GM23338 (cell line): ENCODE results near the gene CYB5R3.

Source experiments
- CTCF ChIP-seq, 2 experiments: fragments of 200-600 bp in 1 of 2; sonication (generic) in 1 of 2; conservative IDR thresholded peaks; 2 replicates each; pipeline versions ENCODE4 v1.5.1 to v1.6.1; 2016 to 2017; ENCODE audit warnings: antibody characterized with exemption in 2 of 2, low read depth in 2 of 2, mild to moderate bottlenecking in 2 of 2, moderate library complexity in 1 of 2
- EZH2 ChIP-seq: fragments of 200-600 bp; sonication (generic); IDR thresholded peaks from one replicate; pipeline ENCODE4 v1.8.0; 2017; ENCODE audit warnings: antibody characterized with exemption, mild to moderate bottlenecking, low read depth; ENCODE audit not compliant: unreplicated experiment
- EZH2phosphoT487 ChIP-seq: fragments of 200-600 bp; sonication (generic); IDR thresholded peaks from one replicate; pipeline ENCODE4 v1.8.1; 2018; ENCODE audit warnings: antibody characterized with exemption; ENCODE audit not compliant: unreplicated experiment
- POLR2AphosphoS5 ChIP-seq: IDR thresholded peaks from 2 replicates; pipeline ENCODE4 v1.6.1; 2016; ENCODE audit warnings: antibody characterized with exemption, low read depth
- REST ChIP-seq: IDR thresholded peaks from one replicate; pipeline ENCODE4 v1.6.1; 2018; ENCODE audit warnings: antibody characterized with exemption; ENCODE audit not compliant: unreplicated experiment
- STAT1 ChIP-seq: IDR thresholded peaks from one replicate; pipeline ENCODE4 v1.6.1; 2016; ENCODE audit warnings: antibody characterized with exemption; ENCODE audit not compliant: unreplicated experiment
- TF ChIP-seq, protein P1 (sequence below): fragments of 250-450 bp; sonication (Bioruptor Pico); IDR thresholded peaks from 2 replicates; pipeline ENCODE4 v1.5.0; 2020; ENCODE audit warnings: mild to moderate bottlenecking, moderate library complexity

DNA sequence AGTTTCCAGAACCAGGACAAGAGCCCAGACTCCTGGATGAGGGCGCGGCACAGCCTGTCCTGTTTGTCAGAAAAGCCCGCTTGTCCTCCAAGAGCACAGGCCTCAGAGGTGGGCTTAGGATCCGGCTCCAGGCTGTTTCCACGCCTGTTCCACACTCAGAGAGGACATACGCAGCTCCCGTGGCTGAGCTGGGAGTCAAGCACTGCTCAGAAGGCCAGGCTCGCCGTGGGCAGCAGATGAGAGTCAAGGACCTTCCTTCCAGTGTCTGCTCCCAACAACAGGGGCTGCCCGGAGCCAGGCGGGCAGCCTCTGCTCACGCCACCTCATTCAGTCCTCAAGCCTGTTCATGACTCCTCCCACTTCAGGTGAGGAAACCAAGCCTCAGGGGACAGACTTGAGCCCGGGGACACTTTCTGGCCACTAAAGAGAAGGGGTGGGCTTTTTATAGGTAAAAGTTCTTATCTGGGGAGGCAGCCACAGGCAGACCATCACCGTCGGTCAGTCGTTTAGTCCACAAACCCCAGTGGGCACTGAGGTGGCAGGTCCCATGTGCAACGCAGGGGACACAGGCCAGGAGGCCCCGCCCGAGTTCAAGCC lies 3.8 kb downstream of the CYB5R3 start:
- TF ChIP-seq POLR2AphosphoS5 (no peak), CTCF (conservative IDR thresholded peaks at IDR 0.05; ENCODE audit: low read depth in 2 of 2) (no peak), EZH2 (no peak), EZH2phosphoT487 (no peak), REST (no peak), STAT1 (no peak)
- TF ChIP-seq, protein P1, sequence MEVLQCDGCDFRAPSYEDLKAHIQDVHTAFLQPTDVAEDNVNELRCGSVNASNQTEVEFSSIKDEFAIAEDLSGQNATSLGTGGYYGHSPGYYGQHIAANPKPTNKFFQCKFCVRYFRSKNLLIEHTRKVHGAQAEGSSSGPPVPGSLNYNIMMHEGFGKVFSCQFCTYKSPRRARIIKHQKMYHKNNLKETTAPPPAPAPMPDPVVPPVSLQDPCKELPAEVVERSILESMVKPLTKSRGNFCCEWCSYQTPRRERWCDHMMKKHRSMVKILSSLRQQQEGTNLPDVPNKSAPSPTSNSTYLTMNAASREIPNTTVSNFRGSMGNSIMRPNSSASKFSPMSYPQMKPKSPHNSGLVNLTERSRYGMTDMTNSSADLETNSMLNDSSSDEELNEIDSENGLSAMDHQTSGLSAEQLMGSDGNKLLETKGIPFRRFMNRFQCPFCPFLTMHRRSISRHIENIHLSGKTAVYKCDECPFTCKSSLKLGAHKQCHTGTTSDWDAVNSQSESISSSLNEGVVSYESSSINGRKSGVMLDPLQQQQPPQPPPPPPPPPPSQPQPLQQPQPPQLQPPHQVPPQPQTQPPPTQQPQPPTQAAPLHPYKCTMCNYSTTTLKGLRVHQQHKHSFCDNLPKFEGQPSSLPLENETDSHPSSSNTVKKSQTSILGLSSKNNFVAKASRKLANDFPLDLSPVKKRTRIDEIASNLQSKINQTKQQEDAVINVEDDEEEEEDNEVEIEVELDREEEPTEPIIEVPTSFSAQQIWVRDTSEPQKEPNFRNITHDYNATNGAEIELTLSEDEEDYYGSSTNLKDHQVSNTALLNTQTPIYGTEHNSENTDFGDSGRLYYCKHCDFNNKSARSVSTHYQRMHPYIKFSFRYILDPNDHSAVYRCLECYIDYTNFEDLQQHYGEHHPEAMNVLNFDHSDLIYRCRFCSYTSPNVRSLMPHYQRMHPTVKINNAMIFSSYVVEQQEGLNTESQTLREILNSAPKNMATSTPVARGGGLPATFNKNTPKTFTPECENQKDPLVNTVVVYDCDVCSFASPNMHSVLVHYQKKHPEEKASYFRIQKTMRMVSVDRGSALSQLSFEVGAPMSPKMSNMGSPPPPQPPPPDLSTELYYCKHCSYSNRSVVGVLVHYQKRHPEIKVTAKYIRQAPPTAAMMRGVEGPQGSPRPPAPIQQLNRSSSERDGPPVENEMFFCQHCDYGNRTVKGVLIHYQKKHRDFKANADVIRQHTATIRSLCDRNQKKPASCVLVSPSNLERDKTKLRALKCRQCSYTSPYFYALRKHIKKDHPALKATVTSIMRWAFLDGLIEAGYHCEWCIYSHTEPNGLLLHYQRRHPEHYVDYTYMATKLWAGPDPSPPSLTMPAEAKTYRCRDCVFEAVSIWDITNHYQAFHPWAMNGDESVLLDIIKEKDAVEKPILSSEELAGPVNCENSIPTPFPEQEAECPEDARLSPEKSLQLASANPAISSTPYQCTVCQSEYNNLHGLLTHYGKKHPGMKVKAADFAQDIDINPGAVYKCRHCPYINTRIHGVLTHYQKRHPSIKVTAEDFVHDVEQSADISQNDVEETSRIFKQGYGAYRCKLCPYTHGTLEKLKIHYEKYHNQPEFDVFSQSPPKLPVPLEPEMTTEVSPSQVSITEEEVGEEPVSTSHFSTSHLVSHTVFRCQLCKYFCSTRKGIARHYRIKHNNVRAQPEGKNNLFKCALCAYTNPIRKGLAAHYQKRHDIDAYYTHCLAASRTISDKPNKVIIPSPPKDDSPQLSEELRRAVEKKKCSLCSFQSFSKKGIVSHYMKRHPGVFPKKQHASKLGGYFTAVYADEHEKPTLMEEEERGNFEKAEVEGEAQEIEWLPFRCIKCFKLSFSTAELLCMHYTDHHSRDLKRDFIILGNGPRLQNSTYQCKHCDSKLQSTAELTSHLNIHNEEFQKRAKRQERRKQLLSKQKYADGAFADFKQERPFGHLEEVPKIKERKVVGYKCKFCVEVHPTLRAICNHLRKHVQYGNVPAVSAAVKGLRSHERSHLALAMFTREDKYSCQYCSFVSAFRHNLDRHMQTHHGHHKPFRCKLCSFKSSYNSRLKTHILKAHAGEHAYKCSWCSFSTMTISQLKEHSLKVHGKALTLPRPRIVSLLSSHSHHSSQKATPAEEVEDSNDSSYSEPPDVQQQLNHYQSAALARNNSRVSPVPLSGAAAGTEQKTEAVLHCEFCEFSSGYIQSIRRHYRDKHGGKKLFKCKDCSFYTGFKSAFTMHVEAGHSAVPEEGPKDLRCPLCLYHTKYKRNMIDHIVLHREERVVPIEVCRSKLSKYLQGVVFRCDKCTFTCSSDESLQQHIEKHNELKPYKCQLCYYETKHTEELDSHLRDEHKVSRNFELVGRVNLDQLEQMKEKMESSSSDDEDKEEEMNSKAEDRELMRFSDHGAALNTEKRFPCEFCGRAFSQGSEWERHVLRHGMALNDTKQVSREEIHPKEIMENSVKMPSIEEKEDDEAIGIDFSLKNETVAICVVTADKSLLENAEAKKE = no peak
